Esophagus squamous epithelium (tissue), 4 donors: ENCODE results near the gene ALX3.

Experiments used
- POLR2A ChIP-seq, 4 donors: fragments of 450-650 bp; IDR thresholded peaks; one replicate each; pipeline ENCODE4 v1.6.1; 2017; ENCODE audit warnings: antibody characterized with exemption in 4 of 4, mild to moderate bottlenecking in 4 of 4, moderate library complexity in 3 of 4
- TF ChIP-seq, protein P1 (sequence below), 6 experiments: fragments of 450-650 bp in 4 of 6; fragments of 200-600 bp in 2 of 6; sonication (generic) in 2 of 6; IDR thresholded peaks; one replicate each; pipeline ENCODE4 v1.5.1; 2016 to 2019; ENCODE audit warnings: antibody characterized with exemption in 6 of 6, mild to moderate bottlenecking in 4 of 6, moderate library complexity in 4 of 6

GRCh38 chr1:110086961-110087360 is 16.5 kb upstream of the ALX3 start:
- TF ChIP-seq, protein P1, sequence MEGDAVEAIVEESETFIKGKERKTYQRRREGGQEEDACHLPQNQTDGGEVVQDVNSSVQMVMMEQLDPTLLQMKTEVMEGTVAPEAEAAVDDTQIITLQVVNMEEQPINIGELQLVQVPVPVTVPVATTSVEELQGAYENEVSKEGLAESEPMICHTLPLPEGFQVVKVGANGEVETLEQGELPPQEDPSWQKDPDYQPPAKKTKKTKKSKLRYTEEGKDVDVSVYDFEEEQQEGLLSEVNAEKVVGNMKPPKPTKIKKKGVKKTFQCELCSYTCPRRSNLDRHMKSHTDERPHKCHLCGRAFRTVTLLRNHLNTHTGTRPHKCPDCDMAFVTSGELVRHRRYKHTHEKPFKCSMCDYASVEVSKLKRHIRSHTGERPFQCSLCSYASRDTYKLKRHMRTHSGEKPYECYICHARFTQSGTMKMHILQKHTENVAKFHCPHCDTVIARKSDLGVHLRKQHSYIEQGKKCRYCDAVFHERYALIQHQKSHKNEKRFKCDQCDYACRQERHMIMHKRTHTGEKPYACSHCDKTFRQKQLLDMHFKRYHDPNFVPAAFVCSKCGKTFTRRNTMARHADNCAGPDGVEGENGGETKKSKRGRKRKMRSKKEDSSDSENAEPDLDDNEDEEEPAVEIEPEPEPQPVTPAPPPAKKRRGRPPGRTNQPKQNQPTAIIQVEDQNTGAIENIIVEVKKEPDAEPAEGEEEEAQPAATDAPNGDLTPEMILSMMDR (IDR thresholded peaks at IDR 0.05), result no peak
- TF ChIP-seq POLR2A (IDR thresholded peaks at IDR 0.05), result no peak
